PC-3 (cell line): ENCODE measurements around the gene NFKBIA. TPM values are rescaled to one million over a fixed set of nuclear protein-coding genes. Genes with fewer than 3 reads are reported as not detected.
"Not testable (repeated sequence)": the region's sequence is repeated elsewhere in the genome, so short reads cannot be mapped to it uniquely, and the experiment has no call there.

Source experiments
- ATAC-seq: fragments of 200-7000 bp; cut with Tn5 transposase; 2 replicates; pipeline ENCODE4 v1.9.1; 2020; ENCODE audit warnings: mild to moderate bottlenecking, moderate library complexity
- BruUV-seq: library from RNA; stranded (reverse); fragments of 400-500 nt; replicated peaks from 2 replicates; lab custom pipeline; 2021; lab: Mats Ljungman, UMichigan
- CTCF ChIA-PET: fragments of 300-600 bp; sonication (Branson Sonifier 250); formaldehyde crosslinking; loops from one replicate; lab custom pipeline; 2022; ENCODE audit warnings: antibody characterized with exemption; lab: Charles Lee
- POLR2A ChIA-PET: fragments of 300-600 bp; sonication (Branson Sonifier 250); formaldehyde crosslinking; loops from one replicate; lab custom pipeline; 2022; ENCODE audit warnings: antibody characterized with exemption; ENCODE audit not compliant: unreplicated experiment; lab: Charles Lee
- DNase-seq: peaks from one replicate; pipeline ENCODE4 v3.0.0-alpha.2; 2015
- H2AFZ ChIP-seq: fragments of 300-600 bp; sonication (generic); 2 replicates; pipeline ENCODE4 v1.6.0; 2016; ENCODE audit warnings: antibody characterized with exemption, low read length
- H3F3A ChIP-seq: fragments of 300-600 bp; sonication (generic); one replicate; pipeline ENCODE4 v1.6.0; 2017; ENCODE audit warnings: antibody characterized with exemption, low read length, control low read depth, mild to moderate bottlenecking; ENCODE audit not compliant: unreplicated experiment
- H3K27ac ChIP-seq: fragments of 300-600 bp; sonication (generic); 2 replicates; pipeline ENCODE4 v1.5.1; 2016; ENCODE audit warnings: mild to moderate bottlenecking, low read length
- H3K27me3 ChIP-seq: fragments of 300-600 bp; sonication (generic); 2 replicates; pipeline ENCODE4 v1.6.1; 2016; ENCODE audit warnings: low read length, mixed read lengths
- H3K36me3 ChIP-seq: fragments of 300-600 bp; sonication (generic); 2 replicates; pipeline ENCODE4 v1.6.1; 2016; ENCODE audit warnings: low read depth, mixed run types, low read length, mixed read lengths
- H3K4me1 ChIP-seq: fragments of 300-600 bp; sonication (generic); 2 replicates; pipeline ENCODE4 v1.5.1; 2016; ENCODE audit warnings: low read length; ENCODE audit not compliant: insufficient read depth
- H3K4me2 ChIP-seq: fragments of 300-600 bp; sonication (generic); 2 replicates; pipeline ENCODE4 v1.6.0; 2016; ENCODE audit warnings: low read length
- H3K4me3 ChIP-seq: fragments of 300-600 bp; sonication (generic); 2 replicates; pipeline ENCODE4 v1.5.1; 2016; ENCODE audit warnings: mild to moderate bottlenecking, low read length, mixed read lengths
- H3K79me2 ChIP-seq: fragments of 300-600 bp; sonication (generic); 2 replicates; pipeline ENCODE4 v1.6.1; 2017; ENCODE audit warnings: low read length, mixed read lengths
- H3K9ac ChIP-seq: fragments of 300-600 bp; sonication (generic); 2 replicates; pipeline ENCODE4 v1.6.0; 2016; ENCODE audit warnings: mild to moderate bottlenecking, low read length
- H3K9me2 ChIP-seq: fragments of 300-600 bp; sonication (generic); replicated peaks from 2 replicates; pipeline ENCODE4 v1.6.1; 2016; ENCODE audit warnings: mixed run types, low read length, mixed read lengths
- H3K9me3 ChIP-seq: fragments of 300-600 bp; sonication (generic); 2 replicates; pipeline ENCODE4 v1.6.1; 2016; ENCODE audit warnings: low read length, mixed read lengths
- H4K20me1 ChIP-seq: fragments of 300-600 bp; sonication (generic); 2 replicates; pipeline ENCODE4 v1.6.1; 2016; ENCODE audit warnings: low read length, mixed read lengths
- EZH2 ChIP-seq: fragments of 300-600 bp; sonication (generic); IDR thresholded peaks from one replicate; pipeline ENCODE4 v1.6.1; 2017; ENCODE audit warnings: antibody characterized with exemption, mild to moderate bottlenecking, low read length; ENCODE audit not compliant: unreplicated experiment
- EZH2phosphoT487 ChIP-seq: fragments of 300-600 bp; sonication (generic); IDR thresholded peaks from 2 replicates; pipeline ENCODE4 v1.6.1; 2018; ENCODE audit warnings: mild to moderate bottlenecking, antibody characterized with exemption, low read length, borderline replicate concordance
- intact Hi-C: fragments of 100-400 bp; cut with micrococcal nuclease; formaldehyde crosslinking; loops from 2 replicates; pipeline ENCODE4 v1.9.0; 2023
- total RNA-seq: library from RNA; depleted of rRNA; stranded (reverse); fragments of >200 nt; gene quantifications from 2 replicates; pipeline ENCODE4 v1.2.3, GENCODE V29; 2014
- TF ChIP-seq, protein P1 (sequence below): fragments of 300-600 bp; sonication (generic); conservative IDR thresholded peaks from 2 replicates; pipeline ENCODE4 v1.5.1; 2017; ENCODE audit warnings: antibody characterized with exemption, low read depth, mild to moderate bottlenecking, low read length

NFKBIA gene
- total RNA-seq, 1 experiment from 2014 or later: 226 TPM

DNA sequence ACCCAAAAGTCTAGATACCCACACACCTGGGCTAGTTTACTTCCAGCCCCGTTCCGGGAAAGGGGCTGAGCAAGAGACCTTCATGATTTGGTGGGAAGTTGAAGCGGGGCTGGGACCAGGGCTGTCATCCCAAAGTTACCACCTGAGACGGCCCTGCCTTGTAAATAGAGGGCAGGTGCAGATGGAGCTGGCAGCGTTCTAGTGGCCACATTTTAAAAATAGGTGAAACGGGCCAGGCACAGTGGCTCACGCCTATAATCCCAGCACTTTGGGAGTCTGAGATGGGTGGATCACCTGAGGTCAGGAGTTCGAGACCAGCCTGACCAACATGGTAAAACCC lies 43.4 kb downstream of the NFKBIA start:
- ChIA-PET CTCF (no interaction called here), POLR2A (no interaction called here)
- no peaks in the 10 kb centered on the region for H3K9me3 ChIP-seq
- no peaks in the 10 kb centered on the region for H3F3A ChIP-seq
- ATAC-seq (no peak), DNase-seq (no peak)
- no peaks in the 10 kb centered on the region for H3K27me3 ChIP-seq
- H3K79me2 ChIP-seq: no peaks in the 10 kb centered on the region
- H3K9me2 ChIP-seq: no peaks in the 10 kb centered on the region
- H2AFZ ChIP-seq: no peak overlapping the region
- H3K9ac ChIP-seq: no peak overlapping the region
- no TSS peak for BruUV-seq
- H3K36me3 ChIP-seq: no peaks in the 10 kb centered on the region
- H3K4me3 ChIP-seq: no peak overlapping the region
- H3K4me2 ChIP-seq: no peak overlapping the region
- TF ChIP-seq EZH2phosphoT487 (no peak), EZH2 (no peak)
- TF ChIP-seq, protein P1, sequence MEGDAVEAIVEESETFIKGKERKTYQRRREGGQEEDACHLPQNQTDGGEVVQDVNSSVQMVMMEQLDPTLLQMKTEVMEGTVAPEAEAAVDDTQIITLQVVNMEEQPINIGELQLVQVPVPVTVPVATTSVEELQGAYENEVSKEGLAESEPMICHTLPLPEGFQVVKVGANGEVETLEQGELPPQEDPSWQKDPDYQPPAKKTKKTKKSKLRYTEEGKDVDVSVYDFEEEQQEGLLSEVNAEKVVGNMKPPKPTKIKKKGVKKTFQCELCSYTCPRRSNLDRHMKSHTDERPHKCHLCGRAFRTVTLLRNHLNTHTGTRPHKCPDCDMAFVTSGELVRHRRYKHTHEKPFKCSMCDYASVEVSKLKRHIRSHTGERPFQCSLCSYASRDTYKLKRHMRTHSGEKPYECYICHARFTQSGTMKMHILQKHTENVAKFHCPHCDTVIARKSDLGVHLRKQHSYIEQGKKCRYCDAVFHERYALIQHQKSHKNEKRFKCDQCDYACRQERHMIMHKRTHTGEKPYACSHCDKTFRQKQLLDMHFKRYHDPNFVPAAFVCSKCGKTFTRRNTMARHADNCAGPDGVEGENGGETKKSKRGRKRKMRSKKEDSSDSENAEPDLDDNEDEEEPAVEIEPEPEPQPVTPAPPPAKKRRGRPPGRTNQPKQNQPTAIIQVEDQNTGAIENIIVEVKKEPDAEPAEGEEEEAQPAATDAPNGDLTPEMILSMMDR: no peak
- intact Hi-C loops: no loop called here
- H4K20me1 ChIP-seq: no peaks in the 10 kb centered on the region
- H3K27ac ChIP-seq: no peak overlapping the region
- H3K4me1 ChIP-seq: peaks cover 19% of the 10 kb centered on the region

DNA sequence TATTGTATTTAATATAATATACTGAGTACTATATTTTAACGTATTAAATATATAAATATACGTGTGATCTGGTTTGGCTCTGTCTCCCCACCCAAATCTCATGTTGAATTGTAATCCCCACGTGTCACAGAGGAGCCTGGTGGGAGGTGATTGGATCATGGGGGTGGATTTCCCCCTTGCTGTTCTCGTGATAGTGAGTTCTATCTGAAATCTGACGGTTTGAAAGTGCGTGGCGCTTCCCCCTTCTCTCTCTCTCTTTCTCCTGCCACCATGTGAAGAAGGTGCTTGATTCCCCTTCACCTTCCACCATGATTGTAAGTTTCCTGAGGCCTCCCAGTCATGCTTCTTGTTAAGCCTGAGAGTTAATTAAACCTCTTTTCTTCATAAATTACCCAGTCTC lies 44.9 kb downstream of the NFKBIA start:
- H3K4me3 ChIP-seq, H3K4me1 ChIP-seq, H3K27me3 ChIP-seq, H3K79me2 ChIP-seq, H3K9me3 ChIP-seq, H2AFZ ChIP-seq, H3F3A ChIP-seq, ATAC-seq, BruUV-seq, DNase-seq, H3K9ac ChIP-seq, intact Hi-C loops, POLR2A ChIA-PET, H3K27ac ChIP-seq, H3K9me2 ChIP-seq, H3K36me3 ChIP-seq, CTCF ChIA-PET, H3K4me2 ChIP-seq, H4K20me1 ChIP-seq: not testable (repeated sequence)

DNA sequence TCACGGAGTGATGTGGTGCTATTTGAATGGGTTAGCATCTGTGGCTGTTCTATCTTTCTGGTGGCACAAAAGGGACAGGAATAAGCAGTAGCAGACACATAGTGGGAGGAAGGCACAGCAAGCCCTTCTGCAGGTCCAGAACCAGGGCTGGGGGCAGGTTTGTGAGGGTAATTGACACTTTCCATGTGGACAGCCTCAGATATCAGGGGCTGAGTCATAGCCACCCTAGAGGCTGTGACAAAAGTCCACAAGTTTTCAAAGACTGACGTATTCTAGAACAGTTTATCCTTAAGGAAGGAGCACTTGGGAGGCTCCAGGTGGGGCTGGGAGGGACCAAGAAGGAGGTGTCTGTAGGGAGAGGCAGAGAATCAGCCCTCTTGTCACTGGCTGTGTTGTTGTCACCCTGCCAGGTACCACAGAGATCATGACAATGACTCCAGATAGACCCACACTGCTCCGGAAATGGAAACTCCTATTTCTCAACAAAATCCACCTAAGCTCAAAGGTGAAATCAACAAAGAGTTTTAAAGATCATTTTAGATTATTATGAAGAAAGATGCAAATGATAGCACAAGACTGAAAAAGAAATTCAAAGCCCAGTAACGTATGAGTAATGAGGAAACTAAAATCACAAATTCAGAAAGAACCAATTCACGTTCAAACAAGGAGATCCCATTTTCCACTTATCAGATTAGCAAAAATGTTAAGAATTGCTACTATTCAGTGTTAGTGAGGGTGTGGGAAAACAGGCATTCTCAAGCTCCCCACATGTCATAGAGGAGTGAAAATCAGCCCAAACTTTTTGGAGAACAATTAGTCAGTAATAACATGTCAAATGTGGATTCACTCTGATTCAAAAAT lies 48.3 kb downstream of the NFKBIA start:
- H3K36me3 ChIP-seq: no peaks in the 10 kb centered on the region
- DNase-seq (peak; percentile 53), ATAC-seq (peak; percentile 49)
- H3K9ac ChIP-seq: no peak overlapping the region
- no peaks in the 10 kb centered on the region for H3K79me2 ChIP-seq
- H4K20me1 ChIP-seq: no peaks in the 10 kb centered on the region
- H3K9me3 ChIP-seq: no peaks in the 10 kb centered on the region
- H3K4me2 ChIP-seq: peak overlapping the region; percentile 30; the same call in 1 of the 2 replicates
- TF ChIP-seq EZH2phosphoT487 (no peak), EZH2 (no peak)
- TF ChIP-seq, protein P1: no peak
- H3F3A ChIP-seq: no peaks in the 10 kb centered on the region
- no peaks in the 10 kb centered on the region for H3K9me2 ChIP-seq
- no peaks in the 10 kb centered on the region for H3K27me3 ChIP-seq
- H3K4me1 ChIP-seq: peaks cover 20% of the 10 kb centered on the region
- ChIA-PET POLR2A (no interaction called here), CTCF (no interaction called here)
- intact Hi-C loops: no loop called here
- BruUV-seq: no TSS peak
- H2AFZ ChIP-seq: 0 out of 2 replicates have a peak overlapping the region, but pooled peaks have one; percentile 24
- H3K4me3 ChIP-seq: no peak overlapping the region
- no peak overlapping the region for H3K27ac ChIP-seq

DNA sequence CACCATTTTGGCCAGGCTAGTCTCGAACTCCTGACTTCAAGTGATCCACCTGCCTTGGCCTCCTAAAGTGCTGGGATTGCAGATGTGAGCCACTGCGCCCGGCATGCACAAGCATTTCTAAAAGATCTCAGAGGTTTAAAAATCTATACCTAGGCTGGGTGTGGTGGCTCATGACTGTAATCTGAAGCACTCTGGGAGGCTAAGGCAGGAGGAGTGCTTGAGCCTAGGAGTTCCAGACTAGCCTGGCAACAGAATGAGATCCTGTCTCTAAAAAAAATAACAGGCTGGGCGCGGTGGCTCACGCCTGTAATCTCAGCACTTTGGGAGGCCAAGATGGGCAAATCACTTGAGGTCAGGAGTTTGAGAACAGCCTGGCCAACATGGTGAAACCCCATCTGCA lies 49.3 kb downstream of the NFKBIA start:
- H3K27ac ChIP-seq, H3F3A ChIP-seq, H3K27me3 ChIP-seq, H2AFZ ChIP-seq, H3K9ac ChIP-seq, ATAC-seq, H3K4me2 ChIP-seq, DNase-seq, intact Hi-C loops, BruUV-seq, POLR2A ChIA-PET, H3K9me2 ChIP-seq, H3K79me2 ChIP-seq, H3K36me3 ChIP-seq, H4K20me1 ChIP-seq, H3K9me3 ChIP-seq, H3K4me3 ChIP-seq: not testable (repeated sequence)
- peaks cover 20% of the 10 kb centered on the region for H3K4me1 ChIP-seq
- CTCF ChIA-PET: interaction anchor here (0.7 kb wide), 1 partner anchor 27 kb away, joined by 4 read pairs; no protein-coding TSS in a partner anchor
